ACHN (cell line): ENCODE measurements around the gene NACA2.
"Not testable (repeated sequence)": the region's sequence is repeated elsewhere in the genome, so short reads cannot be mapped to it uniquely, and the experiment has no call there.

Source experiments
- DNase-seq: peaks from one replicate; pipeline ENCODE4 v3.0.0-alpha.2; 2015
- in situ Hi-C: cut with HindIII; loops from 2 replicates; pipeline ENCODE4 v1.10.0; 2017; ENCODE audit warnings: low sequenced_read_pairs, low pct_ligation_motif_present, low pct_unique_long_range_greater_than_20kb

NACA2 gene

DNA sequence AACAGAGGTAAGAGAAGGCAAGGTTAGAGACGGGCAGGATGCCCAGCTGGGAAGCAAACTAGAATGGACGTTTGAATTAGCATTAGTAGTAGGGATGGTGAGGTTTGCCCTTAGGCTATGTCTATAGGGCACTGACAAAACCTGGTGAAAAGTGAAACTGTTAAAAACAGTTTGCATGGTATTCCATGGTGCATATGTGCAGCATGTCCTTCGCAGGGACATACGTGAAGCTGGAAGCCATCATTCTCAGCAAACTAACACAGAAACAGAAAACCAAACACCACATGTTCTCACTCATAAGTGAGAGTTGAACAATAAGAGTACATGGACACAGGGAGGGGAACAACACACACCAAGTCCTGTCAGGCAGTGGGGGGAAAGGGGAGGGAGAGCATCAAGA lies 25.8 kb downstream of the NACA2 start:
- DNase-seq, result no peak
- in situ Hi-C loops, result no loop called here

DNA sequence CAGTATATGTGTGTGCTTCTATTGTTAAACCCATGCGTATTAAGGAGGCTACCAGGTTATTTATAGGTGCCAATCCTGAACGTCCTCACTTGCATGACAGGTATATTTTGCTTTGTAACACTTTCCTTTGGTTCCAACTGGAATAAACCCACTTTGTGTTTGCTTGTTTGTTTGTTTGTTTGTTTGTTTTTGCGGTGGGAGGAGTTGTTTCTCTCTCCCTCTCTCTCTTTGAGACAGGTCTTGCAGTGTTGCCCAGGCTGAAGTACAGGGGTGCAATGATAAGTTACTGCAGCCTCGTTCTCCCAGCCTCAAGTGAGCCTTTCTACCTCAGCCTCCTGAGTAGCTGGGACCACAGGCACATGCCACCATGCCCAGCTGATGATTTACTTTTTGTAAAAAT lies 28.7 kb downstream of the NACA2 start:
- in situ Hi-C loops, result no loop called here
- no peak for DNase-seq

GRCh38 chr17:61561354-61561753 lies 29.7 kb downstream of the NACA2 start:
- DNase-seq, result no peak
- in situ Hi-C loops, result no loop called here

- no peak for DNase-seq
- in situ Hi-C loops, result no loop called here
Observed at GRCh38 chr17:61560071-61560470, 30.9 kb downstream of the NACA2 start.

GRCh38 chr17:61556224-61557188 lies 34.5 kb downstream of the NACA2 start:
- no peak for DNase-seq
- in situ Hi-C loops, result no loop called here

- in situ Hi-C loops, result no loop called here
- no peak for DNase-seq
Observed at GRCh38 chr17:61555127-61555566, 35.9 kb downstream of the NACA2 start.

- in situ Hi-C loops, result no loop called here
- no peak for DNase-seq
Observed at GRCh38 chr17:61554209-61554608, 36.8 kb downstream of the NACA2 start.

- DNase-seq, in situ Hi-C loops: not testable (repeated sequence)
Observed at GRCh38 chr17:61552560-61552959, 38.5 kb downstream of the NACA2 start.

- DNase-seq, result peak; percentile 55
Observed at GRCh38 chr17:61551255-61551742, 39.7 kb downstream of the NACA2 start.

DNA sequence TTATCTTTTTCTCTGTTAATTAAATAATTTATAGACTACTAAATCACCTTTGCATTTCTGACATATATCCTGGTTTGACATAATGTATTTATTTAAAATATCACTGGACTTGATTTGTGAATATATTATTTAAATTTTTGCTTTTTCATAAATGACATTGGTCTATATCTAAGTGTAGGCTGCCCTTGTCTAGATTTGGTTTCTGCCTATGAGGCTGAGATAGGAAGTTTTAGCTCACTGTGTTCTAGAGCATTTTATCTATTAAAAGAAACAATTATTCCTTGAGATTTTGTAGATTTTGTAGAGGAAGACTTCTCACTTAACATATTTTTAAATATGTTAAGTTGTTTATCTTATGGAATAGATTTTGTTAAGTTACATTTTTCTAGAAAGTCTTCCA lies 43.9 kb downstream of the NACA2 start:
- no peak for DNase-seq
- in situ Hi-C loops, result no loop called here

More at GRCh38 chr17:61551255-61551742, 39.7 kb downstream of the NACA2 start:
- in situ Hi-C loops, result no loop called here

GRCh38 chr17:61545335-61545938 lies 45.6 kb downstream of the NACA2 start:
- in situ Hi-C loops, result no loop called here
- DNase-seq, result no peak

DNA sequence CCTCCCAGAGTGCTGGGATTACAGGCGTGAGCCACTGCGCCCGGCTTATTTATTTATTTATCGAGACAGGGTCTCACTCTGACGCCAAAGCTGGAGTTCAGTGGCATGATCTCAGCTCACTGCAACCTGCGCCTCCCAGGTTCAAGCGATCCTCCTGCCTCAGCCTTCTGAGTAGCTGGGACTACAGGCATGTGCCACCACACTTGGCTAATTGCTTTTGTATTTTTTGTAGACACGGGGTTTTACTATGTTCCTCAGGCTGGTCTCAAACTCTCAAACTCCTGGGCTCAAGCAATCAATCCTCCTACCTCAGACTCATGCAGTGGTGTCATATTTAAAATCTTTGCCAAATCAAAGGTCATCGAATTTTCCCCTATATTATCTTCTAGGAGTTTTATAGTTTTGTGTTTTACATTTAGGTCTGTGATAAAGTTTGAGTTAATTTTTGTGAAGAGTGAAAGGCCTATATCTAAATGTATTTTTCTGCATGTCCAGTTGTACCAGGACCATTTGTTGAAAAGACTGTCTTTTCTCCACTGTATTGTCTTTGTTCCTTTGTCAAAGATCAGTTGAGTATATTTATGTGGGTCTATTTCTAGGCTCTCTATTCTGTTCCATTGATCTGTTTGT lies 47.1 kb downstream of the NACA2 start:
- in situ Hi-C loops, result no loop called here
- DNase-seq, result no peak

DNA sequence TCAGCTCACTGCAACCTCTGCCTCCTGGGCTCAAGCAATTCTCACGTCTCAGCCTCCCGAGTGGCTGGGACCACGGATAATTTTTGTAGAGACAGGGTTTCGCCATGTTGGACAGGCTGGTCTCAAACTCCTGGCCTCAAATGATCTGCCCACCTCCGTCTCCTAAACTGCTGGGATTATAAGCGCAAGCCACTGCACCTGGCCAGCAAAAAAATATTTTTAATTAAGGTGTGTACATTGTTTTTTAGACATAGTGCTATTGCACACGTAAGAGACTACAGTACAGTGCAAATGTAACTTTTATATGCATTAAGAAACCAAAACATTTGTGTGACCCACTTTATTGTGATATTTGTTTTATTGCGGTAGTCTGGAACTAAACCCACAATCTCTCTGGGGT lies 49.0 kb downstream of the NACA2 start:
- in situ Hi-C loops, result no loop called here

DNA sequence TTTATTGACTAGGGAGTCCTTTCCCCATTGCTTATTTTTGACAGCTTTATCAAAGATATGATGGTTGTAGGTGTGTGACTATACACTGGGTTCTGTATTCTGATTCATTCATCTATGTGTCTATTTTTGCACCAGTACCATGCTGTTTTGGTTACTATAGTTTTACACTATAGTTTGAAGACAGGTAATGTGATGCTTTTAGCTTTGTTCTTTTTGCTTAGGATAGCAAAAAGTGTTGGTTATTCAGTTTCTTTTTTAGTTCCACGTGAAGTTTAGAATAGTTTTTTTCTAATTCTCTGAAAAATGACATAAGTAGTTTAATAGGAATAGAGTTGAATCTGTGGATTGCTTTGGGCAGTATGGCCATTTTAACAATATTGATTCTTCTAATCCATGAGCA lies 50.1 kb downstream of the NACA2 start:
- DNase-seq, result no peak
- in situ Hi-C loops, result no loop called here

More for the DNA sequence above, 49.0 kb downstream of the NACA2 start:
- DNase-seq, result no peak
